H9 (cell line): ENCODE results near the gene SCN2B. TPM values are rescaled to one million over a fixed set of nuclear protein-coding genes. Genes with fewer than 3 reads are reported as not detected.

ENCODE experiments used
- DNase-seq: peaks from one replicate; pipeline ENCODE4 v3.0.0-alpha.2; 2017
- H2AFZ ChIP-seq: one replicate; pipeline ENCODE4 v1.6.1; 2013; ENCODE audit warnings: mild to moderate bottlenecking, low read length, control low read depth, moderate library complexity
- H2AK5ac ChIP-seq: 2 replicates; pipeline ENCODE4 v1.6.1; 2013; ENCODE audit warnings: low read length, control low read depth, mixed read lengths; ENCODE audit not compliant: insufficient read length
- H2BK120ac ChIP-seq: one replicate; pipeline ENCODE4 v1.6.1; 2013; ENCODE audit warnings: low read depth, mild to moderate bottlenecking, low read length, control low read depth, inconsistent platforms; ENCODE audit not compliant: poor library complexity, severe bottlenecking
- H2BK12ac ChIP-seq: 2 replicates; pipeline ENCODE4 v1.6.1; 2013; ENCODE audit warnings: low read length, control low read depth, mixed read lengths, low read depth; ENCODE audit not compliant: insufficient read length
- H2BK15ac ChIP-seq: 2 replicates; pipeline ENCODE4 v1.6.1; 2013; ENCODE audit warnings: low read depth, low read length, control low read depth
- H2BK20ac ChIP-seq: one replicate; pipeline ENCODE4 v1.6.1; 2013; ENCODE audit warnings: low read depth, mild to moderate bottlenecking, low read length, control low read depth, inconsistent platforms; ENCODE audit not compliant: poor library complexity, severe bottlenecking
- H2BK5ac ChIP-seq: 2 replicates; pipeline ENCODE4 v1.6.1; 2013; ENCODE audit warnings: low read length, control low read depth, mixed read lengths; ENCODE audit not compliant: insufficient read length
- H3K14ac ChIP-seq: 2 replicates; pipeline ENCODE4 v1.6.1; 2013; ENCODE audit warnings: low read length, control low read depth; ENCODE audit not compliant: insufficient read depth
- H3K18ac ChIP-seq: 2 replicates; pipeline ENCODE4 v1.6.1; 2013; ENCODE audit warnings: low read depth, mild to moderate bottlenecking, mixed read lengths, low read length, control low read depth; ENCODE audit not compliant: insufficient read length
- H3K23ac ChIP-seq: 2 replicates; pipeline ENCODE4 v1.6.1; 2013; ENCODE audit warnings: low read length, control low read depth, mixed read lengths, low read depth; ENCODE audit not compliant: insufficient read length
- H3K23me2 ChIP-seq: 2 replicates; pipeline ENCODE4 v1.6.1; 2013; ENCODE audit warnings: low read depth, mild to moderate bottlenecking, mixed read lengths, low read length, control low read depth; ENCODE audit not compliant: insufficient read length, poor library complexity, severe bottlenecking
- H3K27ac ChIP-seq: 2 replicates; pipeline ENCODE4 v1.5.1; 2013; ENCODE audit warnings: low read length, control low read depth, mixed read lengths, low read depth; ENCODE audit not compliant: insufficient read length
- H3K27me3 ChIP-seq: 2 replicates; pipeline ENCODE4 v1.6.1; 2013; ENCODE audit warnings: low read length, control low read depth, inconsistent platforms; ENCODE audit not compliant: insufficient read depth
- H3K4ac ChIP-seq: 2 replicates; pipeline ENCODE4 v1.6.1; 2013; ENCODE audit warnings: low read depth, mild to moderate bottlenecking, control low read depth, inconsistent platforms, low read length, moderate library complexity
- H3K4me1 ChIP-seq: 2 replicates; pipeline ENCODE4 v1.6.1; 2013; ENCODE audit warnings: low read length, control low read depth, inconsistent platforms; ENCODE audit not compliant: insufficient read depth
- H3K4me2 ChIP-seq: 2 replicates; pipeline ENCODE4 v1.6.1; 2013; ENCODE audit warnings: low read length, control low read depth, mixed read lengths; ENCODE audit not compliant: insufficient read length, insufficient read depth
- H3K56ac ChIP-seq: 2 replicates; pipeline ENCODE4 v1.6.1; 2013; ENCODE audit warnings: low read depth, mild to moderate bottlenecking, mixed read lengths, low read length, control low read depth; ENCODE audit not compliant: insufficient read length
- H3K79me1 ChIP-seq: 2 replicates; pipeline ENCODE4 v1.6.1; 2013; ENCODE audit warnings: low read depth, mild to moderate bottlenecking, moderate library complexity, low read length, control low read depth, inconsistent platforms; ENCODE audit not compliant: insufficient read depth, poor library complexity, severe bottlenecking
- H3K79me2 ChIP-seq: 2 replicates; pipeline ENCODE4 v1.6.1; 2013; ENCODE audit warnings: low read length, control low read depth, inconsistent platforms; ENCODE audit not compliant: insufficient read depth
- H3K9ac ChIP-seq: 2 replicates; pipeline ENCODE4 v1.6.1; 2013; ENCODE audit warnings: low read length, control low read depth, mixed read lengths; ENCODE audit not compliant: insufficient read length; ENCODE audit errors: extremely low read depth
- H3K9me3 ChIP-seq: one replicate; pipeline ENCODE4 v1.6.1; 2013; ENCODE audit warnings: low read depth, low read length, inconsistent platforms; ENCODE audit not compliant: control insufficient read depth
- H3T11ph ChIP-seq: one replicate; pipeline ENCODE4 v1.6.1; 2013; ENCODE audit warnings: mild to moderate bottlenecking, low read length, control low read depth, inconsistent platforms
- H4K20me1 ChIP-seq: one replicate; pipeline ENCODE4 v1.6.1; 2013; ENCODE audit not compliant: control insufficient read depth, insufficient read length, insufficient read depth
- H4K5ac ChIP-seq: 2 replicates; pipeline ENCODE4 v1.6.1; 2013; ENCODE audit warnings: low read depth, mild to moderate bottlenecking, mixed read lengths, low read length, control low read depth; ENCODE audit not compliant: insufficient read length
- H4K8ac ChIP-seq: replicated peaks from 2 replicates; pipeline ENCODE4 v1.6.1; 2013; ENCODE audit warnings: low read length, control low read depth, mixed read lengths, low read depth; ENCODE audit not compliant: insufficient read length
- H4K91ac ChIP-seq: 2 replicates; pipeline ENCODE4 v1.6.1; 2013; ENCODE audit warnings: low read depth, mild to moderate bottlenecking, moderate library complexity, mixed read lengths, low read length, control low read depth; ENCODE audit not compliant: insufficient read length
- H3K27ac Mint-ChIP-seq, 3 experiments: 2 replicates in 2 of 3; 3 replicates in 1 of 3; pipeline ENCODE4 v1.8.0; 2020 to 2021; ENCODE audit warnings: mixed read lengths in 3 of 3, mild to moderate bottlenecking in 1 of 3, moderate library complexity in 1 of 3
- H3K27me3 Mint-ChIP-seq: 2 replicates; pipeline ENCODE4 v1.8.0; 2021; ENCODE audit warnings: low read depth, mild to moderate bottlenecking, moderate library complexity, mixed read lengths
- H3K36me3 Mint-ChIP-seq, 3 experiments: 2 replicates in 2 of 3; 3 replicates in 1 of 3; pipeline ENCODE4 v1.8.0; 2020 to 2021; ENCODE audit warnings: low read depth in 3 of 3, mixed read lengths in 3 of 3; ENCODE audit not compliant: insufficient read depth in 1 of 3
- H3K4me1 Mint-ChIP-seq, 2 experiments: 2 replicates each; pipeline ENCODE4 v1.8.0; 2020; ENCODE audit warnings: mixed read lengths in 2 of 2
- H3K4me3 Mint-ChIP-seq, 2 experiments: 2 replicates in 1 of 2; 3 replicates in 1 of 2; pipeline ENCODE4 v1.8.0; 2020 to 2021; ENCODE audit warnings: mild to moderate bottlenecking in 2 of 2, mixed read lengths in 2 of 2, moderate library complexity in 1 of 2
- H3K9me3 Mint-ChIP-seq, 2 experiments: 2 replicates in 1 of 2; 3 replicates in 1 of 2; pipeline ENCODE4 v1.8.0; 2020; ENCODE audit warnings: mild to moderate bottlenecking in 2 of 2, mixed read lengths in 2 of 2, moderate library complexity in 1 of 2
- CTCF ChIP-seq: fragments of 200-600 bp; sonication (generic); conservative IDR thresholded peaks from 3 replicates; pipeline ENCODE4 v1.8.0; 2021; ENCODE audit warnings: antibody characterized with exemption, mild to moderate bottlenecking
- WGBS: extraction: QIAGEN DNeasy Blood & Tissue Kit; methylation state at CpG from one replicate; pipeline ENCODE4 v1.1.7; 2013; ENCODE audit warnings: missing lambda C conversion rate, low lambda C conversion rate, mixed read lengths; ENCODE audit not compliant: insufficient read length; ENCODE audit errors: extremely low coverage; 5-methylcytosine and 5-hydroxymethylcytosine counted together
- total RNA-seq: library from RNA; stranded (reverse); gene quantifications from 2 replicates; pipeline ENCODE4 v1.2.1, GENCODE V29; 2021

The SCN2B gene
- total RNA-seq, 1 experiment from 2014 or later: not detected

GRCh38 chr11:118169300-118170140 lies 6.9 kb downstream of the SCN2B start:
- no peaks in the 10 kb centered on the region for H3K36me3 Mint-ChIP-seq
- no peaks in the 10 kb centered on the region for H3K79me2 ChIP-seq
- H3K9ac ChIP-seq: no peak overlapping the region
- H3K18ac ChIP-seq: no peak overlapping the region
- H4K8ac ChIP-seq: no peak overlapping the region
- no peaks in the 10 kb centered on the region for H3K4me1 ChIP-seq
- H3K4ac ChIP-seq: no peak overlapping the region
- peaks cover 23% of the 10 kb centered on the region; the same call in 1 of the 2 replicates for H3K27me3 ChIP-seq
- no peak overlapping the region for H2BK5ac ChIP-seq
- no peak overlapping the region for H3K4me3 Mint-ChIP-seq
- no peak overlapping the region for H3K23ac ChIP-seq
- no peak overlapping the region for H2BK20ac ChIP-seq
- no CpG with 5 or more reads among the region's 7 CpGs for WGBS
- H3K4me2 ChIP-seq: no peak overlapping the region
- no peak overlapping the region for H2AFZ ChIP-seq
- H2AK5ac ChIP-seq: no peak overlapping the region
- H3K14ac ChIP-seq: no peak overlapping the region
- no peak overlapping the region for H3K56ac ChIP-seq
- no peaks in the 10 kb centered on the region for H3K9me3 ChIP-seq
- H3K4me1 Mint-ChIP-seq: peaks cover 26 to 42% of the 10 kb centered on the region in 2 experiments
- H3K27ac Mint-ChIP-seq: no peak overlapping the region
- no peak overlapping the region for H4K91ac ChIP-seq
- H2BK12ac ChIP-seq: no peak overlapping the region
- H2BK15ac ChIP-seq: no peak overlapping the region
- H3K79me1 ChIP-seq: no peaks in the 10 kb centered on the region
- H3T11ph ChIP-seq: no peak overlapping the region
- H2BK120ac ChIP-seq: no peak overlapping the region
- H3K23me2 ChIP-seq: peaks cover 2% of the 10 kb centered on the region
- H4K5ac ChIP-seq: no peak overlapping the region
- no peaks in the 10 kb centered on the region for H3K9me3 Mint-ChIP-seq
- no peak for TF ChIP-seq CTCF
- no peak for DNase-seq
- H3K27me3 Mint-ChIP-seq: peaks cover 90% of the 10 kb centered on the region
- no peaks in the 10 kb centered on the region for H4K20me1 ChIP-seq
- H3K27ac ChIP-seq: no peak overlapping the region
